Measurements from ENCODE around the gene ASAP2. TPM values are rescaled to one million over a fixed set of nuclear protein-coding genes. Genes with fewer than 3 reads are reported as not detected.
"Not testable (repeated sequence)": the region's sequence is repeated elsewhere in the genome, so short reads cannot be mapped to it uniquely, and the experiment has no call there.

Gene ASAP2
- total RNA-seq, 1 donor from 2014 or later: 32.2 TPM

DNA sequence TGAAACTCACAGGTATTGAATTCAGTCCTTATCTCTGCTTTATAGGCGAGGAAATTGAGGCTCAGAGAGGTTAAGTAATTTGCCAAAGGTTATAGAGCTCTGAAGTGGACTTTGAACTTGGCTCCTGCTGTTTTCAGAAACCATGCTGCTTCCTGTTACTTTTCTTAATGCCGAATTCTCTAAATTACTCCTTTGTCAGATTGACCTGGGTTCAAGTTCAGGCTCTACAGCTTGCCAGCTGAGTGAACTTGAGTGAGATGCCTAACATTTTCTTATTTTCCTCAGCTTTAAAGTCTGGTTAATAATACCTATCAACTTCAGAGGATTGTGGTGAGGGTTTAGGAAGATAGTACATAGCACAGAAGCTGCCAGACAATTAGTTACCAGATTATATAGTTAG lies 3.4 kb downstream of the ASAP2 start:
- FAIRE-seq (no peak), DNase-seq (ENCODE audit: low spot score in 2 of 2) (no peak)

GRCh38 chr2:9211496-9211895 lies 4.9 kb downstream of the ASAP2 start:
- no peak for FAIRE-seq
- DNase-seq (ENCODE audit: low spot score in 2 of 2): no peak

- no peak for FAIRE-seq
- DNase-seq (ENCODE audit: low spot score in 2 of 2): no peak
These were observed 5.5 kb downstream of the ASAP2 start for GRCh38 chr2:9212010-9212635.

DNA sequence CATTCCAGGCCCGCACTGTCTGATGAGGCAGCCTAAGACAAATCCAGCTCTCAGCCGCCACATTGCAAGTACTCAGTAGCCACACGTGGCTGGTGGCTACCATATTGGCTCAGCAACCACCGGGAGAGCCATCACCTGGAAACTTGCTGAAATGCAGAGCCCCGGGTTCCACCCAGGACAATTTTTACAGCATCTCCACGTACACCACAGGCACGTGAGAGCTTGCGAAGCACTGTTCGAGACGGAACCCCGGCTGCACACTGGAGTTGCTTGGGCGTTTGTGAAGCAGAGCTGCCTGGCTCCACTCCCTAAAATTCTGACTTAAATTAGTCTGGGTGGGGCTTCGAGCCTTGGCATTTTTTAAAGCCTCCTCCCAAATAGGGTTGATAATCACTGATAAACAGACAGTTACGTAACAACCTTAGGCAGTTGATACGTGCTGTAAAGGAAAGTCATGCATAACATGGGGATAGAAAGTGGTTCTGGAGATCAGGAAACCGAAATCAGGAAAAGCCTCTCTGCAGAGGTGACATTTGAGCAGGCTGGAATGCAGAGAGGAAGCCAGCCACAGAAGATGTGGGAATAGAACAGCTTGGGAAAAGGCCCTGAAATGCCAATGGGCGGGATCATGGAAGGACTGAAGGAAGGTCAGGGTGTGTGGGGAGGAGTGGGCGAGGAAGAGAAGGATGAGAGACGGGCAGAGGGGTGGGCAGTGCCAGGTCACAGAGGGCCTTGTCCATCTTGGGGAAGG lies 6.2 kb downstream of the ASAP2 start:
- DNase-seq (ENCODE audit: low spot score in 2 of 2): no peak
- no peak for FAIRE-seq

DNA sequence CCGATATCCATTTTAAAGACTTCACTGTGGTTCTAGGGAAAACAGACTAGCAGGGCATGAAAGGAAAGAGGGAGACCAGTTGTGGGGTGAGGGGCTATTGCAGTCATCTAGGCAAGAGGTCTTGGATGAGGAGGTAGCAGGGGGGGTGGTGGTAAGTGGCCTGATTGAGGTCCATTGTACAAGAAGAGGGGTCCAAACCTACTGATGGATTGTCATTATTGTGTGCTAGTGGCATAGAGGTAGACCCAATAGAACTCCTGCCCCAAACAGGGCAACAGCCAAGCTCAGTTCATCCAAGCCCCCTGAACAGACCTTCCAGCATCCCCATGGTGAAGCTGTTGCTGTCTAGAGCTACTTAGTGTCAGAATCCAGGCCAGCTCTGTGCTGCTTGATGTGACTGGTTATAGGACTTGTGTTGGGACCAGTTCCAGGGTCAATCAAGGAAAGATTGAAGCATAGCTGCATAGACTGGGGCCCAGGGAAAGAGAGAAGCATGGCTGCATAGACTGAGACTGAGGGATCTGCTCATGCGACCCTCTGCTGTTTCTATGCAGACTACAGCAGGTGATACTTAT lies 7.0 kb downstream of the ASAP2 start:
- no peak for DNase-seq (ENCODE audit: low spot score in 2 of 2)
- FAIRE-seq: no peak

DNA sequence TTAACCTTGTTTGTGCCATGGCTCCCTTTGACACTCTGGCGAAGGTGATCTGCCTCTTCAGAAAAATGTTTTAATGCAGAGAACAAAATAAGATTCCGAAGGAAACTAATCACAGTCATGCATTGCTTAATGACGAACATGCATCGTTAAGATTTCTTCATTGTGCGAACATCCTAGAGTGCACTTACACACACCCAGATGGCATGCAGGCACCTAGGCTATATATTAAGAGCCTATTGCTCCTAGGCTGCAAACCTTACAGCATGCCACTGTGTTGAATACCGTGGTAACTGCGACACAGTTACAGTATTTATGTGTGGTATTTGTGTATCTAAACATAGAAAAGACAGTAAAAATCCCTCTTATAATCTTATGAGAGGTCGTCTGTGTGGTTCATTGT lies 8.3 kb downstream of the ASAP2 start:
- DNase-seq (ENCODE audit: low spot score in 2 of 2) (no peak), FAIRE-seq (no peak)

DNA sequence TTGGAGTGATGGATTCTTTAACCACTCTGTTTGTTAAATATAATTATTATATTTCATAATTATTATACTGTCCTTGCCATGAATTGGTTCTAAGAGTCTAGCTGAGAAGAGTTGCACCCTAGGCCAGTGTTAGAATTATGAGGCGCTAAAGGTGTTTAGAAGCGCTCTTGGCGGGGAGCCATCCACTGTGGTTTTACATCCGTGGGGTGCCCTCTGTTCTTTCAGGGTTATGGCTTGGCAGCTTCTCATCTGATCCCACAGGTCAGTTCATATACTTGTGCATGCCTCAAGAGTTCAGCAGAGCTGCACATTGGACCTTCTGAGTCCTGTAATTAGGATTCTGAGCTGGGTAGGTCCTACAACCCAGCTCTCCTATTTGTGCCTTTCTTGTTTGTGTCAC lies 9.1 kb downstream of the ASAP2 start:
- DNase-seq (ENCODE audit: low spot score in 2 of 2) (no peak), FAIRE-seq (no peak)

DNA sequence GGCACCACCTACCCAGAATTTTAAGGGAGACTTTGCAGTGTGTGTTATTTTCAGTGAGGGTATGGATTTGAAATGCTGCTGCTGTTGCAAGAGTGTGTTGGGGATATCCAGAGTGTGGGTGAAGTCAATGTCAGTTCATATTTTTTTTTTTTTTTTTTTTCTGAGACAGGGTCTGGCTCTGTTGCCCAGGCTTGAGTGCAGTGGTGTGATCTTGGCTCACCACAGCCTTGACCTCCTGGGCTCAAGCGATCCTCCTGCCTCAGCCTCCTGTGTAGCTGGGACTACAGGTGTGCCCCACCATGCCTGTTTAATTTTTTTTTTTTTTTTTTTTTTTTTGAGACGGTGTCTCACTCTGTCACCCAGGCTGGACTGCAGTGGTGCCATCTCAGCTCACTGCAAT lies 9.5 kb downstream of the ASAP2 start:
- FAIRE-seq; DNase-seq (ENCODE audit: low spot score in 2 of 2): not testable (repeated sequence)

GRCh38 chr2:9217838-9218770 lies 11.5 kb downstream of the ASAP2 start:
- no peak for DNase-seq (ENCODE audit: low spot score in 2 of 2)
- no peak for FAIRE-seq

DNA sequence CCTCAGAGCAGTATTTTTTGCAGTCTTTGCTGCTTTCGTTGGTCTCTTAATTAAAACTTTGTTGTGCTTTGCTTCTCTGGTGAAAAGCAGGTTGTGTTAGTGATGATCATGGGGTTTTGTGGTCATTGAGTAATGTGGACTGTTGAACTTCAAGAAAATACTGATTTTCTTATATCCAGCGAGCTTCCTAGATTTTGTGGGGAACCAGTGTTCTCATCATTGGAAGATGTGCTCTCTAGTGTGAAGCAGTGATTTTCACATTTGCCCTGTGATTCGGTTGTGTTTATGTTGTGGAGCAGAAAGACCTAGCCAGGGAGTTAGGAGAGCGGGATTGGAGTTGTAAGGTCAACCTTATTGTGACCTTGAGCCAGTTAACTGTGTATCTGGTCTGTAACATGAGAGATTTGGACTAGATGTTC lies 12.4 kb downstream of the ASAP2 start:
- DNase-seq (ENCODE audit: low spot score in 2 of 2): no peak
- no peak for FAIRE-seq

DNA sequence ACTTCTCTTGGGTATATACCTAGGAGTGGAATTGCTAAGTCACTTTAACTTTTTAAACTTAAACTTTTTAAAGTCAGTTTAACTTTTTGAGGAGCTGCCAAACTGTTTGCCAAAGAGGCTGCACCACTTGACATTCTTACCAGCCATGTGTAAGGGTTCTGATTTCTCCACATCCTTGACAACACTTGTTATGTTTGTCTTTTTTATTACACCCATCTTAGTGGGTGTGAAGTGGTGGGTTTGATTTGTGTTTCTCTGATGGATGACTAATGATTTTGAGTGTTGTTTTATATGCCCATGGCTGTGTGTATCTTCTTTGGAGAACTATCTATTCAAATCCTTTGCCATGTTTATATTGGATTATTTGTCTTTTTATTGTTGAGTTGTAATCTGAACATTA lies 13.6 kb downstream of the ASAP2 start:
- DNase-seq (ENCODE audit: low spot score in 2 of 2): no peak

GRCh38 chr2:9221223-9221622 lies 14.6 kb downstream of the ASAP2 start:
- DNase-seq (ENCODE audit: low spot score in 2 of 2) (no peak), FAIRE-seq (no peak)

More for the DNA sequence above, 13.6 kb downstream of the ASAP2 start:
- no peak for FAIRE-seq

DNA sequence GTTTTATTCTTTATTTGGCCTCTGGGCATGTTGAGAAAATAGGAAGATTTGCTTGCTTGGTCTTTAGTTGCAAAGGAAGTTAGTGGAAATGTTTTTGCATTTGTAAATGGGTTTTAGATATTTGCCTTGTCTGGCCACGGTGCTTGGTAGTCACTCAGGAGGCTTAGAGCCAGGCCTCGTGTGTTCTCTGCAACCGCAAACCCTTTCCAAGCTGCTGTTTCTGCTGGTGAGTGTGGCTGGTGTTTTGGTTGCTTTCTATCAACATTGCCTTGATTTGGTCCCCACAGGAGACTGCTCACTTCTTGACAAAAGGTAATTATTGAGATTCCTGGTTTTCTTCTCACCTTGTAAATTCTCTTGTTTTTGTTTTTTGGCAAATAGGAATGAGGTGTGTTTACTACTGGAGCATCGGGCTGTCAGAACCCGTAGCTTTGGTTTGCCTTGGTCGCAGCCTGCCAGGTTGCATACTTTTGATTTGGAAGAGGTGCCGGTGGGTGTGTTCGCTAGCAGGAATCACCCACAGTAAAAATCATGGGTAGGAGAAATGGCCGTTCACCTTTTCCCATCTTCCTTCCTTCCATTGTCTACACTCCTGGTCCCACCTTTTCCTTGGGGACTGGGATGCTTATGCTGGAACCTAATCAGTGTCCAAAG lies 15.8 kb downstream of the ASAP2 start:
- FAIRE-seq: no peak

GRCh38 chr2:9222893-9223287 lies 16.3 kb downstream of the ASAP2 start:
- FAIRE-seq: no peak
- no peak for DNase-seq (ENCODE audit: low spot score in 2 of 2)

More for the DNA sequence above, 15.8 kb downstream of the ASAP2 start:
- no peak for DNase-seq (ENCODE audit: low spot score in 2 of 2)

GRCh38 chr2:9225806-9226205 lies 19.2 kb downstream of the ASAP2 start:
- no peak for DNase-seq (ENCODE audit: low spot score in 2 of 2)
- no peak for FAIRE-seq

DNA sequence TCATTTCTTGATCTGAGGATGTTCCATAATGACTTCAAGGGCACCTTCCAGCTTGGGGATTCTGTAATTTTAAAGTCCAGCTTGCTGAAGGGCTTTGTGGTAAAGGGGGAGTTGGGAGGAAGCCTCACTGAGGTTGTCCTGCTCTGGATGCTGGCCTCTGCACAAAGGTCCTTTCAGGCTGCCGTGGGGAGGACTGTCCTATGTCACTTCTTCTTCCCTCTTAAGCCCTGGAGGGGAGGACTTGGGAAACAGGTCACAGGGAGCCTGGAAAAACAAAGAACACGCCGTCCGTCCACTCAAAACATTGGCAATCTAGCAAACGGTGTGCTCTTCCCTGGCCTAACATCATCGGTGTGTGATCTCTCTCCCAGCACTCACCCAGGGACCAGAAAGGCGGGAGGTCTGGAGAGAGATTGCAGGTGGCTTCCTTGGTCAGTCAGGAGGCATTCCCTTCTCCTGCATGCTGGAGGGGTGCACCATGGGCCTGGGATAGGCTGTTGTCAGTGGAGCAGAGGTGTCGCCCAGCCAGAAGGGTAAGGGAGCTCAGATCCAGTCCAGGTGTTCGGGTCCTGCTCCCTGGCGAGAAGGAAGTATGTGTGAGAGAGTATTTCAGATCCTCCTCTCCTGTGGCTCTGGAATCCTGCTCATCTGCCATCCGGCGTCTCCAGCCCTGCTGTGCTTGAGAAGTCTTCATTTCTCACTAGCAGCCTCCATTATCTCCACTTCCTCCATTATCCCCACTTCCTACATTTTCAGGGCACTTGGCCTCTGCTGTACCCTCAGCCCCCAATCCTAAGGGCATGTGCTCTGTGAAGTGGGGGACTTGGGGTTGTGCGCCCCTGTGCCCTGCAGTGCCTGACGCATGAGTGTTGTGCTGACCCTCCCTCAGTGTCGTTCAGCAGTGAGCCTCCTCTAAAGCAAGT lies 20.1 kb downstream of the ASAP2 start:
- FAIRE-seq (no peak), DNase-seq (ENCODE audit: low spot score in 2 of 2) (no peak)

DNA sequence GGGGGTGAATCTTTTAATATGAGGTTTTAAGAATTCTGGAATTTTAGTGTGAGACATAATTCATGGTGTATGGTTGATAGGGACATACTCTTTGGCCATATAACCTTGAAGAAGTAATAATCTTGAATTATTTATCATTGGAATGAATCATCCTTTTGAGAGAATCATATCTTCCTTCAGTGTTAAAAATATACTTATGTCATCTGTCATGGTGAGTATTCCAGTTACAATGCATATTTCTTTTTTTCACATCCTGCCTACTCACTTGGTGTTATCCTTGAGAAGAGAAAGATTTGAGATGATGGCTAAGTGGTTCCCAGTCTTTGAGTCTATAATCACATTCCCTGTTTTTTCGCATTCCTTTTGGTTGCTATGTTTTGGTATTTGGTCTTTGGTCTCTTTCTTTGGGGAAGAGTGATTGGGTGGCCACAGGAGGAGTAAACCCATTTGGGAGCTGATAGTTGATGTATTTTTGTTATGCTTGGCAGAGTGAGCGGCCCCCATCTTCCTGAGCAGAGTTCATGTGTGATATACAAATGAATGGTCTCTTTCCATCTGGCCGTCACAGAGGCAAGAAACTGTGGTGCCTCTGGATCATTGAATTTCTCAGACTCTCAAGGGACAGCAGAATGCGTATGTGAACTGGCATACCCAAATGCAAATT lies 21.6 kb downstream of the ASAP2 start:
- no peak for DNase-seq (ENCODE audit: low spot score in 2 of 2)
- no peak for FAIRE-seq

DNA sequence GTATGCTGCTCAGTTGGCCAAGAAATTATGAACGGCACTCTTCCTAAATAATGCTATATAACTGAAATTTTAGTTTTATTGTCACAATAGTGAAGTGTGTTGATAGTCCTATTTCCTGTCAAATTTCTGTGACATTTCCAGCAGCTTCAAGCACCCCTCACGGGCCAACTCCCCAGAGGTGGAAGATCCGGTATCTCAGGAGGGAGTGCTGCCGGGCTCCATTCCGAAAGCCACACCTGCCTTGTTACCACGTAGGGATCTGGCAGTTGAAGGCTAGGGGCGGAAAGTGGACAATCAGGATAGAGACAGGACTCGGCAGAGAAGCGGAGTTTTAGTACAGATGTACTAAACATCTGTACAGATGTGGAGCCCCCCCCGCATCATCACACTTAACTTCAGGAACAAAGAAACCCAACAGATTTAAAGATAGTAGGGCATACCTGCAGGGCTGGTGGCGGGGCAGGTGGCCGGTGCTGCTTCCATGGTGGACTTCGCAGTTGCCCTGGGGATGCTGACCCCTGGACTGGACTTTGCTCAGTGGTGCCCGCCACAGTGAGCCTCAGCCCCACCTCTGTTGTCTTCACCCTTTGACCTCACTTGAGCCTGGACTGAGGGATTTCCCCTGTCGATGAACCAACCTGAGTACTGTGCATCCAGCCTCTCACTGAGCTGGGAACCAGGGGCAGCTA lies 22.3 kb downstream of the ASAP2 start:
- DNase-seq (ENCODE audit: low spot score in 2 of 2) (no peak), FAIRE-seq (no peak)

Measured in frontal cortex (tissue), 4 donors.